SKM-1 (cell line): ENCODE results near the gene TMEM238L.

Source experiments
- DNase-seq: peaks from one replicate; lab custom pipeline; 2025; ENCODE audit not compliant: unreplicated experiment; lab: John Stamatoyannopoulos, UW

The TMEM238L gene

GRCh38 chr17:10805911-10806310 lies 2.0 kb upstream of the TMEM238L start:
- DNase-seq, result no peak

DNA sequence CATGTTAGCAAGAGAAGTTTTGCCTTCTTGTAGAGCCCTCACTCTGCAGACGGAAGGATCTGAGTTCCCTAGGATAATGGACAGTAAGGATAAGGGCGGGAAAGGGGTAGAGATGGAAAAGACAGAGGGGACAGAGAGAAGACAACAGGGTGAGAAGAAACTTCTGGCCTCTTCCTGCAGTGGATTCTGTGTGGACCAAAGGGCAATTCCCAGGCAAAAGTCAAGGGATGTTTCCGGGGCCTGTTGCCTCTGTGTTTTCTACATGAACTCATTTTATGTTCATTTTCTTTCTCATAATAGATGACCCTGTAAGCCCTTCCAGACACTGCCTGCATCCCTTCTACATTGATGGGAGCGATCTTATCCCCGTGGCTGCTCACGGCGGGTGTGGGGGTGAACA lies 647 bp upstream of the TMEM238L start:
- DNase-seq, result no peak

DNA sequence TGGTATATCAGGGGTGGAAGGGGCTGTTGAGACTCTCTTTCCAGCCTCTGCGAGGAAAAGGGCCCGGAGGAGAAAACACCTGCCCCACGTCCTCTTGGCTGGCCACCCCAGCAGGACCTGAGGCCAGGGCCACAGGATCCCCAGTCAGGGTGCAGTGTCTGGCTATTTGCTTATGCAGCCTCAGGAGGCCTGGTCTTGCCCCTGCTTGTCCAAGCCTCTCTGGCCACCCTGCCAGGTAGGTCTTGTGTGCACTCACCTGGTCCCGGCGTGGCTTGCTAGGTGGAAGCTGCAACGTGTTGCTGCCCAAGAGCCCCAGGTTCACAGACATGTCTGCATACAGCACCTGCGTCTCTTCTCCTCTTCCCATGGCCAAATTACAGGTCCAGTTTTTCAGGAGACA lies 549 bp downstream of the TMEM238L start:
- no peak for DNase-seq

DNA sequence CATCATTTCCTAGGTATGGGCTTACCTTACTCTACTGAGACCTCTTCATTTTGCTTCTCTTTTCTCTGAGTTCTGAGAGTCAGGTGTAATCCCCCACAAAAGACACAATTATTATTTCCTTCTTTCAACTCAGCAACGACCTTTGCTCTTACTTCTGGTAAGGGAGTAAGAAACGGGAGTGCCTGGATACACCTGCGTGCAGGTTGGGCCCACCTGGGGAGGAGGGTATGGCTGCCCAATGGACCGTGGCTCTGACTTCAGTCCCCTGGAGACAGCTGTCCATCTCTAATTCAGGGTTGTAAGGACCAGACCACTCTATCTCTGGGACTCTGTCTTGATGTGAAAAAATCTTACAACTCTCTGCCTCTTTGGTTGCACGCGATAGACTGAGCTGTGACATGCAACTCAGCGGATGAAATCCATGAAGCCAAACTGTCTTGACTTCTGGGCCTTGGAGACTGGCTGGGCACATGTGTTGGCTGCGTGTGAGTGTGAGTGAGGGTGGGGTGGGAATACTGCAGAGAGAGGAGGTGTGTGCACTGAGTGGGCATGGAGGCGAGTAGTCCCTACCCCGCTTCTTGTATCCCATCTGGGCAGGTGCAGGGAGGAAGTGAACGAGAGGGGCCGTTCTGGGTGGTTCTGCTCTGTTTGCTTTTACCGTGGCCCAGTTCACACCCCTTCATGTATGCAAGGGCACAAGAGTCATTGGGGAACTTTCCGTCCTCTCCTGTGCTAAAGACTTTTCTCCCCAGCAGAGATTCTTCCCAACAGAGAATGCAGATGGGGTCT lies 1.2 kb downstream of the TMEM238L start:
- no peak for DNase-seq

- no peak for DNase-seq
Observed at GRCh38 chr17:10799407-10799806, 4.5 kb downstream of the TMEM238L start.

DNA sequence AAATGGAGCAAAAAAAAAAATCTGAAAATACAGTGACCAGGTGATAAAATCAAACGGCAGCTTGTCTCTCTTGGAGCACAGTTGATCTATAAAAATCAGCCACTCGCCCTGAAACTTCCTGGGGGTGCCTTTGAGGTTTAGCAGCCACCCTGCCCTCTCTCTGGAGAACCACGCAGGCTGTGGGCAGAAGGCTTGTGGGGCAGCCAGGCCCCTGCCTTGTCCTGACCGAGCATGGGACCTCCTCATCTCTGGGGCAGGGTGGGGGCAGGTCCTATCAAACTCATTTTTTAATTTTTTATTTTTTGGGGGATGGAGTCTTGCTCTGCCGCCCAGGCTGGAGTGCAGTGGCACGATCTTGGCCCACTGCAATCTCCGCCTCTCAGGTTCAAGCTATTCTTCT lies 5.0 kb downstream of the TMEM238L start:
- DNase-seq, result no peak

DNA sequence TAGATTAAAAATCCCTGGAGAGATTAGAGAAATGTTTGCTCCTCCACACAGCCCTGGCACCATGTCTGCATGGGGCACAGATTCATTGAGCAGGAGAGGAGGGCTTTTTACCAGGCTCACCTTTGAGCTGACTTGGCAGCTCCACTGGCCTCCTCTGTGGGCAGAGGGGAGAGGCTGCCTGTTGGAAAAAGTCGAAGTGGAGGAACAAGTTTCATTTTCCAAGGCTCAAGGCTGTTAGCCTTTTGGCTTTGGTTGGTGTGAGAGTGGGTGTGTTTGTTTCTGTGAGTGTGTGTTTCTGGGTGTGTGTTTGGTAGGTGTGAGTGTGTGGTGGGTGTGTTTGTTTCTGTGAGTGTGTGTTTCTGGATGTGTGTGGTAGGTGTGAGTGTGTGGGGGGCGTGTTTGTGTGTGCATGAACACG lies 5.6 kb downstream of the TMEM238L start:
- no peak for DNase-seq

DNA sequence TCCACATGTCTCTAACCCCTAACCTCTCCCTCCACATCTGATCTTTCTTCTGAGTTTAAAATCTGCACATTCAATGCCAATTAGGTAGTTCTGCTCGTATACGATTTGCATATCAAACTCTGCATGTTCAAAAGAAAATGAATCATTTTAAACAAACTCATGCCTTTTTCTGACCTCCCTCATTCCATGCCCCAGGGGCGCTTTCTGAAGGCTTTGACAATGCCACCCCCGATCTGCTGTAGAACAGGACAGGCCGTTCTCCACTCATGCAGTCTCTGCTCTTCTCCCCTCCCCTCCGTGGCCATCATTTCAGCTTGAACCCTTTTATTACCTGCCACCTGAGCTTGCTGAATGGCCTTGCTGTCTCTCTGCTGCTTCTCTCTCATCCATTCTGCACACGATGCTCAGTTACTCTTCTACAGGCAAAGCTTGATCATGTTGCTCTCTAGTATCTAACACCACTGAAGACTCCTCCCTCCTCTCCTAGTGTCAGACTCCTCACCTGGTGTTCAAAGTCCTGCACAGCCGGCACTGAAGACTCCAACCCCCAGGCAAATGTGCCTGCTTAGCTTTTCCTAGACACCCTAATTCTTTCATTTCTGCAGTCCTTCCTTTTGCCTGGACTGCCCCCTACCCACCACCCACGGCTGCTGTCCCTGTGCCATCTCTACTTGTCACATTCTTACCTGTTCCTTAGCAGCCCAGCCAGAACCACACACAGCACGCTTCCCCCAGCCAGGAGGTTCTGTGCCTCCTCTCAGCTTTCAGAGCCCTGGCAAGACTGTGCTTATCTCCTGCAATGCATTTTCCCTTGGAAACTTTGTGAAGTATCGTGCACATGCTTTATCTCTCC lies 6.2 kb downstream of the TMEM238L start:
- DNase-seq, result no peak

DNA sequence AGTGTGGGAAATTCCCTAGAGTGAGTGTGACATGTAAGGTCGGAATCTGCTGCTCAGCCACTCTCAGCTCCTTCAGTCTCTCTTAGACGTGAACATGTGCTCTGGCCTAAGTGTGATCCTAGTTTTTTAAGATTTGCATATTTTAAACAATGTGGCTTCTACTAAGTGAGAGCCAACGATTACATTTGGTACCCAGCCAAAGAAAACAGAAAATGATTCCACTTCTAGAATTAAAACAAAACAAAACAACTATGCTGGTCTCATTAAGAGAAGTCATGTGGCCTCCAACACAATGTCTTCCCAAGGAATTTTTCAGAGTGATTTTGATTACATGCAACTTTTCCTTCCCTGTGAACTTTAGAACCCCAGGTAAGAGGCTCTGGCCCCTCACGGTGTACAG lies 10.1 kb downstream of the TMEM238L start:
- no peak for DNase-seq

GRCh38 chr17:10793256-10793655 lies 10.6 kb downstream of the TMEM238L start:
- no peak for DNase-seq

DNA sequence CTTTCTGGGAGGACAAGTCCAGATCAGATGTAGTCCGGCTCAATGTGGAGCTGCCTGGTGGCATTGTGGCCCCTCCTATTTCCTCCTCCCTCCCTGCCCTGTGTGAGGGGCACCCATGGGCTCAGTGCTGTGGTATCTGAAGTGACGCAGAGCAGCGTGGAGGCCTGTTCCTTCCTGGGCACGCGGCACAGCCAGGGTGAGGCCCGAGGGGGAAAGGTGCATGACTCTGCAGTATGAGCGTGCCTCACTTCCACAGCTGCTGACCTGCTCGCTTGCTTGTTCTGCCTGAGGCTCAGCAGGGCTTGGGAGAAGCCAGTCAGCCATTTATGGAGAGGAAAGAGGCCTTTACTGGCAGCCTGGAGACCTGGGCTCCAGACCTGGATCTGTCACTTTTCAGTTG lies 11.7 kb downstream of the TMEM238L start:
- no peak for DNase-seq

DNA sequence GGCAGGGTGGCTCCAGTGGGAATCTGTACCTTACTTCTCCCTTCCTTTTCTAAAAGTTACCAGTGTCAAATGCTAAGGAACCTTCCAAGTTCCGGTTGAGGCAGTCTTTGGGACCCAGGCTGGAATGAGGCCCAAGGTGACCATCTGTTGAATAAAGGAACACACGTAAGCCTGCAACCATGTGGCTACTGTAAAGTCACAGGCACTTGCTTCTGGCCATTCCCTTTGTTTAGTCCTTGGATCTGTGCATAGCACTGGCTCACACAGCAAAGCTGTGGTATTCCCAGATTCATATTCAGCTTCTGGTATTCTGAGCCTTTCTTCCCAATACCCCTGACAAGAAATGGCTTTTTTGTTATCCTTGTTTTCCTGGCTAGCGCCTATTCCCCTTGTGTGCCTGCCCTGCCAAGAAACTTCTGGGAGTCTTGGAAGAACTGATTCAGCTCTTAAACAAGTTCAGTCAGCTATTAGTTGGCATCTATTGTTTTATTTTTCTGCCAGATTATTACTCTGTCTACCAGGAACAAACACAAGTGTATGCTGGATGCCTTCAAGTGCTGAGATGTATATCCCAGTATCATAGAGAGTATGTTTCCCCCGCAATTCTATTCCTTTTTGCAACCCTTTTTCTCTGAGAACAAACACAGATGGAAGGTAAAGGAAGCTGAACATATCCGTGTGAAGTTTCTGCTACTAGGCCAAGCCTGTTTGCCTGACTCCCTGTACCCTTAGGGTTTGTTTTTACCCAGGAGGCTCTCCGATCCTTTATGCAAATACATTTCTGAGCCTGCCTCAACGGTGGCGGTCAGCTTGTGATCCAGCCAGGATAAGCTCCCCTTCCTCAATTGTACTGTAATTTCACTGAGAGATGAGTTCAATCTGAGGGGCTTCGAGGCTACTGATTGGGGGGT lies 13.2 kb downstream of the TMEM238L start:
- DNase-seq, result no peak

GRCh38 chr17:10789694-10790271 lies 14.1 kb downstream of the TMEM238L start:
- no peak for DNase-seq

DNA sequence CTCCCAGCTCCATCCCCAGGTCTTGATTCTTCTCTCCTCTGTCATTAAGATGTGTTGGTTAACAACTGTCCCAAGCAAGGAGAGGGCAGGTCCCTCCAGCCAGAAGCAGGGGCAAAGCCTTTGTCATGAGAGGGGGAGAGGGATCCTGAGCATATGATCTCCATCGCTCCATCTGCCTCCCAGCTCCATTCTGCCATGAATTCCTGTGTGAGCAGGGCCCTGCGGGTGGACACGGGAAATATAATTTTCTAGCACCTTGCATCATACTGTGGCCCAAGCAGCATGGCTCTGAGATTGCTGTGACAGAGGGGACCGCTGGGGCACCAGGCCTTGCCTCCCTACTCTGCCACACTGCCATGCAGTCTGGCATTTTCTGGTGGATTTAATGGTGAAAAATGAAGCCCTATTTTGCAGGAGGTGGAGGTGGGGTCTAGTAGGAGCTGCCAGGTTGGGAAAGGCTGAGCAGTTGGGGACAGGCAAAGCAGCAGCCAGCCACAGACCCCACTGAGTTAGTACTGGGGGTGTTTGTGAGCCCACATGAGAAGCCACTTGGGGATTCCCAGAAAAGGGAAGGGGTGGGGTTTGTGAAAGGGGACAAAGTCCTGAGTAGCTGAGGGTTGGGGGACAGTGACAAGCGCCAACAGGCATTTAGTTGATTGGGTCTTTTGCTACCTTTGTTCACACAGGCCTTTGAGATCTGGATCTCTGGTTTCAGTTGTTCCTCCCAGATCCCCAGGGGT lies 16.4 kb downstream of the TMEM238L start:
- DNase-seq, result no peak

DNA sequence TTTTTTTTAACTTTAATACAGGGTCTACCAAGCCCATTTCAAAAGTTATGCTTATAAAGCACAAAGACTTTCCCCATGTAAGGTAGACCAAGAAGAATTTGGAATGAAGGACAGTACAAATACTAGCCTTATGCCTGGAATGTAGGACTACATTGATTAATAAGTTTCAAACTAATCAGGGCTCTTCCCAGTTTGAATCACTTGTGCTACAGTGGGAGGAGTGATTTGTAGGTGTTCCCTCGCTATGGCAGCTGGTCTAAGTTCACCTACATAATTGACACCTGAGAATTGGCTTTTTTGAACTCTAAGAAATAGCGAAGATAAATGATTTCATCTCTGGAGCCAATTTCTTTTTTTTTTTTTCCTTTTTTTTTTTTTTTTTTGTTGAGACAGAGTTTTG lies 18.6 kb downstream of the TMEM238L start:
- no peak for DNase-seq

- DNase-seq, result no peak
Observed at GRCh38 chr17:10779609-10780008, 24.3 kb downstream of the TMEM238L start.

GRCh38 chr17:10777890-10778289 lies 26.0 kb downstream of the TMEM238L start:
- no peak for DNase-seq

DNA sequence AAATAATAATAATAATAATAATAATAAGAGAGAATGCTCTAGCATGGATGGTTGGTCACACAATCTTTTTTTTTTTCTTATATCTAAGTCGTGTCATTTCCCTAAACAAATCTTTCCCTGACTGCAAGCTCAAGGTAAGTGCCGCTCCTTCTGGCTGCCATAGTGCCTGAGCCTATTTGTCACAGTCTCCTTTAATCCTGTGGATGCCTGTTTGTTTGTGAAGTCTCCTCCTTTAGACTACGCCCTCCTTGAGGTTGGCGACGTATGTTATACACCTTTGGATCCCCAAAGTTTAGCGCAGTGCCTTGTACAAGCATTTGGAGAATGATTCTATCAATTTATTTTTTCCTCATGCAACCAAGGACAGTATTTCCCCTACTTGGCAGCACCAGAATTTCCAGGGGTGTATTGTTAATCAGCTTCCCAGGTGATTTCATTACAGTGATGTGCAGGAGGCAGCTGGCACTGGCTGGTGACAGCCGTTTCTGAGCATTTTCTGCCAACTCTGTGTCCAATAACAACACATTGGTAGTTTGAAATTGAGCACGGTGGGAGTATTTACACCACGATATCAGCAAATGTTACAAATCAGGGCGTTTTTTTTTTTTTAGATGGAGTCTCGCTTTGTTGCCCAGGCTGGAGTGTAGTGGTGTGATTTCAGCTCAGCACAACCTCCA lies 26.6 kb downstream of the TMEM238L start:
- no peak for DNase-seq

- no peak for DNase-seq
Observed at GRCh38 chr17:10776381-10776780, 27.5 kb downstream of the TMEM238L start.
